ENCODE measurements around the gene ARL2. TPM values are rescaled to one million over a fixed set of nuclear protein-coding genes. Genes with fewer than 3 reads are reported as not detected.

ARL2 gene
- total RNA-seq, 1 experiment from 2014 or later, result 203 TPM

DNA sequence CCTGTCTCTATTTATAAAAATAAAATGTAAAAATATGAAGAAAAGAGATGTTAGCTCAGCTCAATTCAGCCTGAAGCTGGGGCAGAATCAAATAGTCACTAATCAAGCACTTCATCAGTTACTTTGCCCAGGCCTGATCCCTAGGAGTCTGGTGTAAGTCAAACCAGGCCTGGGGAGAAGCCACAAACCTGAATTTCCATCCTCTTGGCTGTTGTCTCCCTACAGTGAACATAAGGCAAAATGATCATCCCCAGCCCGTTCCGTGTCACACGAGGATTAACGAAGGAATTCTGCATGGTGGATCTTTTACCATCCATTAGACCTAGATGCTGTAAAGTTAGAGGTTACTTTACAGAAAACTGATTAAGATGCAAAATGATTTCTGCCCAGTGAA lies 50.9 kb downstream of the ARL2 start:
- Histone ChIP-seq H3K56ac (ENCODE audit: insufficient read length, low read depth, low read length) (no peak overlapping the region), H2BK20ac (ENCODE audit: low read depth, low read length, poor library complexity, severe bottlenecking) (no peak overlapping the region), H3K79me2 (ENCODE audit: insufficient read depth, low read length) (no peaks in the 10 kb centered on the region), H3K4me2 (ENCODE audit: insufficient read depth, insufficient read length, low read length) (no peak overlapping the region), H4K8ac (replicated peaks; ENCODE audit: insufficient read length, low read depth, low read length) (no peak overlapping the region), H2AFZ (ENCODE audit: low read length) (no peak overlapping the region), H3K9me3 (ENCODE audit: control insufficient read depth, low read depth, low read length) (no peaks in the 10 kb centered on the region), H2BK120ac (ENCODE audit: low read depth, low read length, poor library complexity, severe bottlenecking) (no peak overlapping the region), H3K79me1 (ENCODE audit: insufficient read depth, low read depth, low read length, poor library complexity, severe bottlenecking) (no peaks in the 10 kb centered on the region), H4K5ac (ENCODE audit: insufficient read length, low read depth, low read length) (no peak overlapping the region), H3K23ac (ENCODE audit: insufficient read length, low read depth, low read length) (no peak overlapping the region), H3K23me2 (ENCODE audit: insufficient read length, low read depth, low read length, poor library complexity, severe bottlenecking) (no peaks in the 10 kb centered on the region), H3K4me1 (ENCODE audit: insufficient read depth, low read length) (peaks cover 6% of the 10 kb centered on the region; the same call in 1 of the 2 replicates), H2BK15ac (ENCODE audit: low read depth, low read length) (no peak overlapping the region), H3K27me3 (ENCODE audit: insufficient read depth, low read length) (no peaks in the 10 kb centered on the region), H2BK5ac (ENCODE audit: insufficient read length, low read length) (no peak overlapping the region), H4K91ac (ENCODE audit: insufficient read length, low read depth, low read length) (no peak overlapping the region), H2AK5ac (ENCODE audit: insufficient read length, low read length) (no peak overlapping the region), H3T11ph (ENCODE audit: low read length) (no peak overlapping the region), H3K18ac (ENCODE audit: insufficient read length, low read depth, low read length) (no peak overlapping the region), H2BK12ac (ENCODE audit: insufficient read length, low read depth, low read length) (no peak overlapping the region), H3K4ac (ENCODE audit: low read depth, low read length) (no peak overlapping the region), H4K20me1 (ENCODE audit: control insufficient read depth, insufficient read depth, insufficient read length) (no peaks in the 10 kb centered on the region), H3K14ac (ENCODE audit: insufficient read depth, low read length) (no peak overlapping the region), H3K27ac (ENCODE audit: insufficient read length, low read depth, low read length) (no peak overlapping the region), H3K9ac (ENCODE audit: extremely low read depth, insufficient read length, low read length) (no peak overlapping the region)
- no peak for TF ChIP-seq CTCF (conservative IDR thresholded peaks at IDR 0.05)
- Mint-ChIP-seq H3K4me1 (peaks cover 25 to 34% of the 10 kb centered on the region in 2 experiments), H3K4me3 (no peak overlapping the region), H3K9me3 (no peaks in the 10 kb centered on the region), H3K27me3 (ENCODE audit: low read depth) (peaks cover 3% of the 10 kb centered on the region), H3K27ac (no peak overlapping the region), H3K36me3 (ENCODE audit: insufficient read depth in 1 of 3, low read depth in 3 of 3) (no peaks in the 10 kb centered on the region)
- no peak for DNase-seq
- no CpG with 5 or more reads among the region's 4 CpGs for WGBS (ENCODE audit: extremely low coverage, insufficient read length, low lambda C conversion rate)
